ENCODE results near the gene HAP1. TPM values are rescaled to one million over a fixed set of nuclear protein-coding genes. Genes with fewer than 3 reads are reported as not detected.

Gene HAP1
- total RNA-seq, 1 donor from 2014 or later = not detected

GRCh38 chr17:41748275-41748674 is 13.8 kb upstream of the HAP1 start:
- H3K4me1 ChIP-seq = no peaks in the 10 kb centered on the region
- H3K4me3 ChIP-seq = no peak overlapping the region
- intact Hi-C loops (cut with DNase I) = no loop called here
- DNase-seq (ENCODE audit: low spot score in 2 of 2) = no peak
- no peak for TF ChIP-seq CTCF (IDR thresholded peaks at IDR 0.05)
- no peaks in the 10 kb centered on the region for H3K36me3 ChIP-seq
- H3K27me3 ChIP-seq = no peaks in the 10 kb centered on the region
- no peaks in the 10 kb centered on the region for H3K9me3 ChIP-seq
- no peak overlapping the region for H3K27ac ChIP-seq

- intact Hi-C loops (cut with DNase I) = no loop called here
- Histone ChIP-seq H3K9me3 (no peaks in the 10 kb centered on the region), H3K4me3 (no peak overlapping the region), H3K4me1 (no peaks in the 10 kb centered on the region), H3K36me3 (no peaks in the 10 kb centered on the region), H3K27me3 (peaks cover 3% of the 10 kb centered on the region), H3K27ac (no peak overlapping the region)
- no peak for TF ChIP-seq CTCF (IDR thresholded peaks at IDR 0.05)
- DNase-seq (ENCODE audit: low spot score in 2 of 2) = no peak
These were observed 7.3 kb upstream of the HAP1 start for GRCh38 chr17:41741709-41742108.

GRCh38 chr17:41740506-41740905 is 6.1 kb upstream of the HAP1 start:
- intact Hi-C loops (cut with DNase I) = no loop called here
- peaks cover 7% of the 10 kb centered on the region for H3K27me3 ChIP-seq

GRCh38 chr17:41739661-41740352 is 5.4 kb upstream of the HAP1 start:
- H3K36me3 ChIP-seq = no peaks in the 10 kb centered on the region
- intact Hi-C loops (cut with DNase I) = loop anchor here (10.0 kb wide), 1 partner anchor 135 kb away; no protein-coding TSS in a partner anchor
- no peak overlapping the region for H3K27ac ChIP-seq
- H3K9me3 ChIP-seq = no peaks in the 10 kb centered on the region
- H3K4me1 ChIP-seq = peaks cover 0 to 4% of the 10 kb centered on the region in 2 donors
- DNase-seq (ENCODE audit: low spot score in 2 of 2) = no peak
- no peak for TF ChIP-seq CTCF (IDR thresholded peaks at IDR 0.05)
- peaks cover 7% of the 10 kb centered on the region for H3K27me3 ChIP-seq
- H3K4me3 ChIP-seq = no peak overlapping the region

More at GRCh38 chr17:41740506-41740905, 6.1 kb upstream of the HAP1 start:
- Histone ChIP-seq H3K36me3 (no peaks in the 10 kb centered on the region), H3K9me3 (no peaks in the 10 kb centered on the region), H3K27ac (no peak overlapping the region), H3K4me1 (no peaks in the 10 kb centered on the region), H3K4me3 (no peak overlapping the region)
- no peak for DNase-seq (ENCODE audit: low spot score in 2 of 2)
- no peak for TF ChIP-seq CTCF (IDR thresholded peaks at IDR 0.05)

GRCh38 chr17:41738801-41739112 is 4.3 kb upstream of the HAP1 start:
- peaks cover 6 to 14% of the 10 kb centered on the region in 2 donors for H3K4me1 ChIP-seq
- intact Hi-C loops (cut with DNase I) = loop anchor here (1.0 to 10.0 kb wide), 2 partner anchors 63 to 136 kb away; no protein-coding TSS in a partner anchor
- H3K36me3 ChIP-seq = no peaks in the 10 kb centered on the region
- H3K27ac ChIP-seq = no peak overlapping the region
- DNase-seq (ENCODE audit: low spot score in 2 of 2) = no peak
- H3K4me3 ChIP-seq = no peak overlapping the region
- peaks cover 15% of the 10 kb centered on the region for H3K27me3 ChIP-seq
- no peaks in the 10 kb centered on the region for H3K9me3 ChIP-seq
- no peak for TF ChIP-seq CTCF (IDR thresholded peaks at IDR 0.05)
